ENCODE measurements around the gene TJP1.
"Not testable (repeated sequence)": the region's sequence is repeated elsewhere in the genome, so short reads cannot be mapped to it uniquely, and the experiment has no call there.

The TJP1 gene

DNA sequence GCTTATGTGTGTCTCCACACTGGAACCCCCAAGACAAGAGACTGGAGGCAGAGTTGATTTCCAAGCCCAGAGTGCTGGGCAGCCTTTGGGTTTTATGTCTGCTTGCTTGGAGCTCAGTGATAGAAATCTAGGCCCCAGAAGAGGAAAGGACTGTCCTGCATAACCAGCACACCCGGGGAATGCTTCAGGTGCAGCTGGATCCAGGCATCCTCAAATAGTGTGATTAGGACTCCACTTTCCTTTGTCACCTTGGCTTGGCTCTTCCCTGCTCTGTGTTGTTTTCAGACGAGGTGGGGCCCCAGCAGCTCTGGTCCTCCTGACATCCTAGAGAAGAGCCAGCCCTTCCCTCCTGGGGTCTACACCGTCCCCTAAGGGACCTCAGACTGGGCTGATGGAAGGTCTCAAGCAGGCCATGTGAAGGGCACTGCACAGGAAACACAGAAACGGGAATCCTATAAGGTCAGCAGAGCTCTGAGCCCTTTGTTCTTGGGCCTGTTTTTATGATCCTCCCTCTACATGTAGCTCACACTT lies 143.7 kb downstream of the TJP1 start:
- no peak for DNase-seq

DNA sequence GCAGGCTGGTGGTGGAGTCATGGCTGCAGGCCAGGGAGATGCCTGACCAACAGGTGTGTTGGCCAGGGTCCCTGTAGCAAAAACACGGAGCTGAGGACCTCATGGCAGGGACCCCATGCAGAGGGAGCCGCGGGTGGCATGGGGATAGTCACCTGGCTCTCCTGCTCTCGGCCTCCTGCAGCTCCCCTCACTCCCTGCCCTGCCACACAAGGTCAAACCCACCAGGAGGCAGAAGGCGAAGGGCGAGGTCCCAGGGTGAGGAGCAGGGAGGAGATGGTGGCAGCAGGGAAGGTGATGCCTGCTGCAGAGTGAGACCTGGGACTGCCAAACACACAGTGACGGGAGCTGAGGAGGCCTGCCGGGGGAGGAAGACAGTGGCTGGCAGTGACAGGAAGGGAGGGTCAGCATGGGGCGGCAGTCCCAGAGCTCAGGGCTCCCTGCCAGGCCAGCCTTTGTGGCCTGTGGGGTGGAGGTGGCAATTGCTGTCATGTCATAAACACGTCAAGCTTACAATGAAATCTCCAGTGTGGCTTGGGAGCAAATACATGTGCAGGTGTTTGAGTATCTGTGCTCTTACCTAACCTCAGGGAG lies 144.3 kb downstream of the TJP1 start:
- no peak for DNase-seq

DNA sequence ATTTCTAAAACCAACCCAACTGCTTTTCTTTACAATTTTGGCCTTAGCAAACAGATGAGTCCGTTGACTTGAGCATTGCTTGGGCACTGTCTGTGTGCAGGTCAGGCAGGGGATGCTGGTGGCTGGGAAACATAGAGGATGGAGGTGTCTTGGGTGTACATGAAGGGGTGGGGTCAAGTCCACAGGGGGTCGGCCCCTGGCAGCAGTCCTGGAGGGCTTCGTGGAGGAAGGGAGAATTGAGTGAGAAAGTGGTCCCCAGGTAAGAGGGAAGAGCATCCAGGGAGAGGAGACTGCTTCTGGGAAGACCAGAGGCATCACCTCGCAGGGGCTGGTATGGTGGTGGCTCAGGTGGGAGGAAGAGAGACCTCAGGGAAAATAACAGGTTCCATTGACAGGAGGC lies 144.8 kb downstream of the TJP1 start:
- no peak for DNase-seq

DNA sequence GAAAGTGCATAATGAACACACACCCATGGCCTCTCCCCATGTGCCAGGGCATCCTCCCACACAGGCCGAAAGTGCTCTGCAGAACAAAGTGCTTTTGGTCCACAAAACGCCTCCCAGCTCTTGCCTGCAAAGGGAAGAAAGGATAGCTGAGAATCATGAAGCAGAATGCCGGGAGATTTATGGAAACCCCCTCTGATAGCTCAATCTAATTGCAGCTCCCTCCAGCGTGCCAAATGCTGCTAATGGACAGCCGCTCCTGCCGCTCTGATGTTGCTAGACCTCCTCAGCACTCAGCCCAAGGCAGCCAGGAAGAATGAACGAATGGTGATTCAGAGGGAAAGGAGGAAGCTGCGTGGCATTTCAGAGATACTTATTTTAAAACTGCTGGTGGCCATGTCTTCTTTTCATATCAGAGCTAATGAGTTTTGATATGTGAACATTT lies 145.3 kb downstream of the TJP1 start:
- no peak for DNase-seq

DNA sequence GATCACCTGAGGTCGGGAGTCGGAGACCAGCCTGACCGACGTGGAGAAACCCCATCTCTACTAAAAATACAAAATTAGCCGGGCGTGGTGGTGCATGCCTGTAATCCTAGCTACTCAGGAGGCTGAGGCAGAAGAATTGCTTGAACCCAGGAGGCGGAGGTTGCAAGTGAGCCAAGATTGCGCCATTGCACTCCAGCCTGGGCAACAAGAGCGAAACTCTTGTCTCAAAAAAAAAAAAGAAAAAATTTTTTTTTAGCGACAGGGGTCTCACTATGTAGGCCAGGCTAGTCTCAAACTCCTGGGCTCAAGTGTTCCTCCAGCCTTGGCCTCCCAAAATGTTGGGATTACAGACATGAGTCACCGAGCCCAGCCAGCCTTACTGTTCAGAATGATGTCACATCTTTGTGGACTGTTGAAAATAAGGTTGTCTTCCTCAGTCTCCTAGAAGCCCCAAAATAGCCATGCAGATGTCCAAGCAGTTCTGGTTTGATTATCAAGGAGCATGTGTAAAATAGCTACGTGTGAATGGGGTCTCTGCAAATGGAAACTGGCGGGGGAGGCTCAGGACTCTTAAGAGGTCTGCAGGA lies 145.8 kb downstream of the TJP1 start:
- DNase-seq, result not testable (repeated sequence)

DNA sequence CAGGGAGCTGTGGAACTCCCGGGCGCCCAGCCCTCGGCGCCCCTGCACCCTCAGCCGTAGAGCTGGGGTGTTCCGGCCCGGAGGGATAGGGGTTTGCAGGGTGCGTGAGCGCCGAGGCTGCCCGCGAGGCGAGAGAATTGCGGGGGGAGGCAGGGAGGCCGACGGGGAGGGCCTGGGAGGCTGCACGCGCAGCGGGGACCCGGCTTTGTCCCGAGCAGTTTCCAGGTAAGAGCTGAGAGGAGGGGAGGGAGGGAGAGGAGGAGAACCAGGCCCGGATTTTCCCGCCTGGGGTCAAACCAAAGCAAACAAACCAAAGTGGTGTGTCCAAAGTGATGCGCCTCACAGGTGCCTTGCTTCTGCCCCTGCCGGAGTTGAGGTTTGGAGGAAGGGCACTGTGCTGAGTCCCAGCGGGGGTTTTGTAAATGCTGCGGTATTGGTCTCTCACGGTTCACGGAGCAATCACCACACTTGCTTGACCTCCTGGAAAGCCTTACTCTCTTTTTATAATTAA lies 146.4 kb downstream of the TJP1 start:
- no peak for DNase-seq

DNA sequence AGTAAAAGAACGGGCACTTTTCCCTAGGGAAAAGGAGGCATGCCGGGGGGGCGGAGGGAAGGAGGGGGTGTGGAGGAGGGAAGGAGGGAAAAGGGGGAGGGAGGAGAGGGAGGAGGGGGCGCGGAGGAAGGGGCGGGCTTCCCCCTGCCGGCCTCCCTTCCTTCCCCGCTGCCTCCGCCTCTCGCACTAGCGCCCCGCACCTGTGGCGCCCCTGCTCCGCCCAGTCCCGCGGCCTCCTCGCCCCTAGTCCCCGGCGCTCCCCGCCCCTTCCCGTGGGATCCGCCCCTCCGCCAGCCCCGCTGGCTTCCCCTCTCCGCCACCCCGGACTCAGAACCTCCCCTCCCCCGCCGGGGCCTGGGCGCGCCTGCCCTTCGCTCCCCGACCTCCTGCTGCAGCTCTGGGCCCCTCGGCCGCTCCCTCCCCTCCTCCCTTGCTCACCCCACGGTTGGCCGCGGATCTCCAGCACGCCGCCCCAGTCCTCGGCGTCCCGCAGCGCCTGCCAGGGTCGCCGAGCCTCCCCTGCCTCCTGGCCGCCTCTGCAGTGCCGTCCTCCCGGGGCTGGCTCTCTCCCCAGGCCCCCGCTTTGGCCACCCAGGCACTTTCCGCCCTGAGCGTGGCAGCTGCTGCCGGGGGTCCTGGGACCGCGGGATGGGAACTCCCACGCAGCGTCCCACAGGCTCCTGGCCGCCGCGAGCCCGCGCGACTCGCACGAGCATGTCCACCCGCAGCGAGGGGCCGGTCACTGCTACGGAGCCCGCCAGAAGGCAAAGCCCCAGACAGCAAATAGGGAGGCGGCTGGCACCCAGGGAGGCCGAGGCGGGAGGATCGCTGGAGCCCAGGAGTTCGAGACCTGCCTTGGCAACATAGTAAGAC lies 147.4 kb downstream of the TJP1 start:
- DNase-seq, result no peak

DNA sequence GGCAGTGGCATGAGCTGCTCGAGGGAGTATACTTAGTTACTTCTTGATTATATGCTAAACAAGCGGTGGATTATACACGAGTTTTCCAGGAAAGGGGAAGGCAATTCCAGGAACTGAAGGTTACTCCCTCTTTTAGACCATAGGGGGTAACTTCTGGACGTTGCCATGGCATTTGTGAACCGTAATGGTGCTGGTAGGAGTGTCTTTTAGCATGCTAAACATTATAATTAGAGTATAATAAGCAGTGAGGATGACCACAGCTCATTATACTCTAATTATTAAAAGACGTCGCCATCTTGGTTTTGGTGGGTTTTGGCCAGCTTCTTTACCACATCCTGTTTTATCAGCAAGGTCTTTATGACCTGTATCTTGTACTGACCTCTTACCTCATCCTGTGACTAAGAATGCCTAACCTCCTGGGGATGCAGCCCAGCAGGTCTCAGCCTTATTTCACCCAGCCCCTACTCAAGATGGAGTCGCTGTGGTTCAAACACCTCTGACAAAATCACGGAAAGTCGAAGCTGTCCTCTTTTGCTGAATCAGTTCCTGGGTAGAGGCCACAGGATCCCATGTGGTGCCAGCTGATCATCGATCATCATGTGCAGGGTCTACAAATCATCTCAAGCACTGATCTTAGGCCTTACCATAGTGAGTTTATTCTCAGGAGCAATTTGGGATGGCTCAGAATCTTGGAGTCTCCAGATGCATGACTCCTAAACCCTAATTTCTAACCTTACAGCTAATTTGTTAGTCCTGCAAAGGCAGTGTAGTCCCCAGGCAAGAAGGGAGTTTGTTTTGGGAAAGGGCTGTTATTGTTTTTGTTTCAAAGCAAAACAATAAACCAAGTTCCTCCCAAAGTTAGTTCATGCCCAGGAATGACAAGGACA lies 149.1 kb downstream of the TJP1 start:
- no peak for DNase-seq

DNA sequence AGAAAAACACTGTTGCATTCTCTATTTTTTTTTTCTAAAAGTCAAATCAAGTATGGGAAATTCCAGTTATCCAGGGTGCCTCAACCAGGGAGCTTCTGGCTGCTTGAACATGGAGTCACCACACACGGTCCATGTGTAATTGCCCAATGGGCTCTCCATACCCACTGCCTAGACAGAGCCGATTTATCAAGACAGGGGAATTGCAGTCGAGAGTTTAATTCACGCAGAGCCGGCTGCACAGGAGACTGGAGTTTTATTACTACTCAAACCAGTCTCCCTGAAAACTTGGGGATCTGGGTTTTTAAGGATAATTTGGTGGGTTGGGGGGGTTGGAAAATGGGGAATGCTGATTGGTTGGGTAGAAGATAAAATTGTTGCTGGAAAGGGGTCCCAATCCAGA lies 149.8 kb downstream of the TJP1 start:
- DNase-seq, result no peak

DNA sequence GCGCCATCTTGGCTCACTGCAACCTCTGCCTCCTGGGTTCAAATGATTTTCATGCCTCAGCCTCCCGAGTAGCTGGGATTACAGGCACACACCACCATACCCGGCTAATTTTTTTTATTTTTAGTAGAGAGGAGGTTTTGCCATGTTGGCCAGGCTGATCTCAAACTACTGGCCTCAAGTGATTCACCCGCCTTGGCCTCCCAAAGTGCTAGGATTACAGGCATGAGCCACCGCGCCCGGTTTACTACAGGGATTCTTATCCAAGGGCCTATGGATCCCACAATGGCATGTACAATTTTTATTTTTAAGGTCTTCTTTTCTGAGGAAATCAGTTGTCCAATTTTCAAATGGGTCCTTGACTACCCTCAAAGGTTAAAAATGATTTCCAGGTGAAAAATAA lies 150.2 kb downstream of the TJP1 start:
- DNase-seq, result not testable (repeated sequence)

DNA sequence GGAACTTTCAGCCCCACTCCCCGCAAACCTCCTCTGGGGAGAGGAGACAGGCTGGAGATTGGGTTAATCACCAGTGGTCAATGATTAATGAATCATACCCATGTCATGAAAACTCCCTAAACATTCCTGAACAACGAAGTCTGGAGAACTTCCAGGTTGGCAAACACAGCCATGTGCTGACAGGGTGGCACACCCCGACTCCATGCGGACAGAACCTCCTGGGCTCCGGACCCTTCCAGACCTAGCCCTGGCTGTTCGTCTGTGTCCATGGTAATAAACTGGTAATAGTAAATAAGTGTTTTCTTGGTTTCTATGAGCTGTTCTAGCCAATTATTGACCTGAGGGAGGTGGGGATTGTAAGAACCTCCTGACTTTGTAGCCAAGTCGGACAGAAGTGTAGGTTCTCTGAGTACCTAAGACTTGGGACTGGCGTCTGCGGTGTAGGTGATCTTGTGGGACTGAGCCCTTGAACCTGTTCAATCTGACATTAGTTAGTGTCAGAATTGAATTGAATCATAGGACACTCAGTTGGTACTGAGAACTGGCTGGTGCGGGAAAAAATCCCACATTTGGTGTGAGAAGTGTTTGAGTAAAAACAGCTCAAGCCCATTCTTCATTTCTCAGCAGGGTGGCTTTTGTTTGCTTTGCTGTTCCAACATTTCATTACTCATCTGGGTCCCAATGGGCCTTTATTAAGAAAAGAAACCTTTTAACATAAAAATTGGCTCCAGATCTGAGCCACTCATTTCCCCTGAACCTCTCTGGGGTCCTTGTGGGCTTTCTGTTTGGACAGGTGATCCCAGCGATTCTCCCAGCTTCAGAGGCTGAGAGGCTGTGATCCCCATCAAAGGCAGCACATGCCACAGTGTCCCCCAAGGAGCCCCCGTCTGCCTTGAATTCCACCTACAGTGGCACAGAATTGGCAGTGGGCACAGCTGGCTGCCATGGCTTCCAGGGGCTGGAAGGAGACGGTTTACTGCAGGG lies 151.0 kb downstream of the TJP1 start:
- no peak for DNase-seq

DNA sequence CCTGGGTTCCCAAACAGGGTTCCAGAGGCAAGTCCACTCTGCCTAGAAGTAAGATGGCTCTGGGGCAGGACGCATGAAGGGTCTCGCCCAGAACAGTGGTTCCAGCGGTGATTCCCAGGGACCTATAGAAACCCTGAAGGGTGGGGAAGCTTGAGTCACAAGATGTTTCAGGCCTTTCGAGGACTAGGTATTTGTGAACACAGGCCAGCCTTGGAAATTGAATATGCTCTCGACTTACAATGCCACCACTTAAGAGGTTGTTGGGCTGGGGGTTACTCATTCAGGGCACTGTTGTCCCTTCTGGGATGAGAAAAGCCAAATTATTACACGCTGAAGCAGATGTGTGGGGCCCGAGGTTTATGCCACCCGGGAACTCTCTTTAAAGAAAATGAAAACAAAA lies 152.0 kb downstream of the TJP1 start:
- no peak for DNase-seq

DNA sequence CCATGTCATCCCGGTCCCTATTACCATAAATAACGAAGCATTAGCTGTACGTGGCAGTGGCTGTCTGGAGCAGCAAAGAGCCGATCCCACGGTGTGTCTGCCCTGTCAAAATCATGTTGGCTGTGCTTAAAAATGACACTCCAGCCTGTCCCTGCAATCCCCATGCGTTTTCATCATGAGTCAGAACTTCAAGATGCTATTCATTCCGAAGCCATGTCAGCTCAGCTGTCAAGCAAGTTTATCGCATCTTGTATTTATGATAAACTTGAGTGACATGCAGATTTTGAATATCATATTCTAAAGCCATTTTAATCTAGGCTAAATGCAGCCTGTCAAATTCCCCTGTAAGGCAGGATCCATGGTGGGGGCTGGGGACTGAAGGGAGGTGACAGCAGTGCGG lies 152.4 kb downstream of the TJP1 start:
- no peak for DNase-seq

DNA sequence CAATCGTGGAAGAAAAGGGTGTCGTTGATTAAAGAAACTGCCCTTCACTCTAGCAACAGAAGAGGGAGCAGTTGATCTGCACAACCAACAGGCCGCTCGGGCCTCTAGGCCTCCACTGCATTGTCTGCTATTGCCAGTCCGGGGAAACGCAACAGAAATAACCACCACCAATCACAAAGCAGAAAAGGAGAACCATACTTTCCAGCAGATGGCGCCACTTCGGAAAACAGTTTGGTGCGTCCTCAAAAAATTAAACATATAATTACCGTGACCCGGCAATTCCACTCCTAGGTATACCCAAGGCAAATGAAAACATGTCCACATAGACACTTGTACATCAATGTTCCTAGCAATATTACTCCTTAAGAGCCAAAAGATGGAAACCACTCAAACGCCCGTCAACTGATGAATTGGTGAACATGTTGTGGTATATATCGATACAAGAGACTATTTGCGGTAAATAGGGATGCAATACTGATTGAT lies 154.1 kb downstream of the TJP1 start:
- no peak for DNase-seq

DNA sequence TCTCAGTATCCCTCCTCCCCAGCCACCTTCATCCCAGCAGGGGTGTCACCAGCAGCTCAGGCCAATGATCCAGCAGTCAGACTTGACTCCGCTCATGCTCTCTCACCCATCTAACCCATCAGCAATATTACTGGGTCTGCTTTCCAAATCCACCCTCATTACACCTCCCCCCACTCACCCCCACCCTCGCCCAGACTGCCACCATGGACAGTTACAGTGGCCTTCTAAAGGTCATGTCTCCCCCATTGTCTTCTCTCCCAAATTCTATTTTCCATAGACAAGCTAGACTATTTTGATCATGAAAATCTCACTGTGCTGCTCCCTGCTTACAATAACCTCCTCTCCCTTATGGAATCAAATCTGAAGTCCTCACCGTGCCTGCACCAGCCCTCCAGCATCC lies 156.0 kb downstream of the TJP1 start:
- DNase-seq, result no peak

DNA sequence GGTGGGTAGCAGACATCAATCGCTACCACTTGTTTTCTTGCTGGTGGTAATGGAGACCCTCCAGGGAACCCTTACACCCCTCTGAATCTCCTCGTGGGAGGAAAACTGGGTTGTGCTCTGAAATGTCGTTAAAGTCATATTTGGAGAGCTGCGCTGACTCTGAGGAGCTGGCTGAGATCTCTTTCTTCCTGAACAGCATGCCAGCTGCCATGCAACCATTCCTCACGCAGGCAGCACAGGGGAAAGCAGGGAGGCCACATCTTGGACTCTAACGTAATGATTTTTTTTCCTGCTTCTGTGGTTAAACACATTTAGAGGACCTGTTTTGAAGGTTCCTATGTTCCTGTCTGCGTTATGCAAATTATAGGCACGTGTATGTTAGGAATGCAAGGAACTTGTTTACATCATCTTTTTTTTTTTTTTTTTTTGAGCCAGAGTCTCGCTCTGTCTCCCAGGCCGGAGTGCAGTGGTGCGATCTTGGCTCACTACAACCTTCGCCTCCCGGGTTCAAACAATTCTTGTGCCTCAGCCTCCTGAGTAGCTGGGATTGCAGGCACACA lies 156.7 kb downstream of the TJP1 start:
- no peak for DNase-seq

DNA sequence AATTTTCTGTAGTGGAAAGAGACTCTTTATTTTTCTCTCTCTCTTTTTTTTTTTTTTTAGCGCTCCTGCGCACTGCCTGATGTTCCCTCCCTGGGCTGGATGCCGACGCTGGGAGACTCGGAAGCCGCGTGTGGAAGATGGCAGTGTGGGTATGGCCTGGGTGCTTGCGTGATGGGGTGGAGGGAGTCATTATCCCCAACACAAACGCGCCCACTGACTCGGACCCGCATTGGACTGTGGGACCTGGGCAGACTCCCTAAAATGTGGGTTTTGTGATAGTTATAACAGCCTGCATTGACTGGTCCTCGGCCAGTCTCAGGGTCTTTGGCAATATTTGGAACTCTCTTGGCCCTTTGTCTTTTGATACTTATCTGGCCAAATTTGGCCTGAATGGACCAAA lies 157.9 kb downstream of the TJP1 start:
- no peak for DNase-seq

DNA sequence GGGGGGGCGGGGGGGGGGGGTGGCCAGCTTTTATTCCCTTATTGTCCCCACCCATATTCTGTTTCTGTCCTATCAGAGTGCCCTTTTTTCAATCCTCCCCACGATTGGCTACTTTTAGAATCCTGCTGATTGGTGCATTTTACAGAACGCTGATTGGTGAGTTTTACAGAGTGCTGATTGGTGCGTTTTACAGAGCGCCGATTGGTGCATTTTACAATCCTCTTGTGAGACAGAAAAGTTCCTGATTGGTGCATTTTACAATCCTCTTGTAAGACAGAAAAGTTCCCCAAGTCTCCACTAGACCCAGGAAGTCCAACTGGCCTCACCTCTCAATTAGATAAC lies 164.8 kb downstream of the TJP1 start:
- DNase-seq, result not testable (repeated sequence)

DNA sequence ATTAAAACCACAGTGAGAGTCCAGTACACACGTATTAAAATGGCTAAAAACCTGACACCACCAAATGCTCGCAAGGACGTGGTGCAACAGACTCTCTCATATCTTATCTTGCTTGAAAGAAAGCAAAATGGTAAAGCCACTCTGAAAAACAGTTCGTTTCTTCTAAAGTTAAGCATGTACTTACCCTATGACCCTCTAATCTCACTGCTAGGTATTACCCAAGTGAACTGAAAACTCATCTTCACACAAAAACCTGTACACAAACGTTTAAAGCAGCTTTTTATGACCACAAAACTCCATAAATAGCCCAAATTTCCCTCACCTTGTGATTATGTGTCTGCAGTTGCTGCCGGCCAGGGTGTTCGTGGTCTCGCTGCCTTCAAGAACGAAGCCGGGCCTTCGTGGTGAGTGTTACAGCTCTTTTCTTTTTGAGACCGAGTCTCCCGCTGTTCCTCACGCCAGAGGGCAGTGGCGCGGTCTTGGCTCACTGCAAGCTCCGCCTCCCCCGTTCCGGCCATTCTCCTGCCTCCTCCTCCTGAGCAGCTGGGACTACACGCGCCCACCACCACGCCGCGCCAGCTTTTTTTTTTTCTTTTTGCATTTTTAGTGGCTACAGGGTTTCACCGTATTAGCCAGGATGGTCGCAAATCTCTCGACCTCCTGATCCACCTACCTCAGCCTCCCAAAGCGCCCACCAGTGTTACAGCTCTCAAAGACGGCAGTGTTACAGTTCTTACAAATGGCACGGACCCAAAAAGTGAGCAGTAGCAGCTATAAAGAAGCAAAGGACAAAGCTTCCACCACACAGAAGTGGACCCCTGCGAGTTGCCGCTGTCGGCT lies 165.4 kb downstream of the TJP1 start:
- no peak for DNase-seq

DNA sequence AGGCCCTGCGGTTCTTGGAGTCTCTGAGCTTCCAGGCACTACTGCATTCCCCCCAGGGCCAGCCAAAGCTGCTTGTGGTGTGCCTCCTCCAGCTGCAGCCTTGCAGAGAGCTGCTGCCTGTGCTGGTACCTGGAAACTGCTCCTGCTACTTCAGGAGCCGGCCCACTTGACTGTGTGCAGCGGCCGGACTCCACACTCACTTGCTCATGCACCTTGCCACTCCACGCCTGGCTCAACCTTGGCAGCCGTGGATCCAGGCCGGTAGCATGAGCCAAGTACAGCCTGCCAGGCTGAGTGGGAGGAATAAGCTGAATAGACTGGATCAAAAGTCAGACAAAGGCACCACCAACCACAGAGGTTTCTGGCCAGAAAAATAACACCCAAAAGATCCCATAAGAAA lies 169.7 kb downstream of the TJP1 start:
- no peak for DNase-seq
